Mucosa of stomach (tissue), 1 donor: ENCODE measurements around the gene CEP170B.
"Not testable (repeated sequence)": the region's sequence is repeated elsewhere in the genome, so short reads cannot be mapped to it uniquely, and the experiment has no call there.

Experiments used
- H3K27me3 ChIP-seq: one replicate; pipeline ENCODE4 v1.7.0; 2013; ENCODE audit warnings: mild to moderate bottlenecking, low read length; ENCODE audit not compliant: control insufficient read depth, insufficient read depth
- H3K36me3 ChIP-seq: one replicate; pipeline ENCODE4 v1.7.0; 2013; ENCODE audit warnings: low read length; ENCODE audit not compliant: control insufficient read depth, insufficient read depth
- H3K4me1 ChIP-seq: one replicate; pipeline ENCODE4 v1.7.0; 2013; ENCODE audit warnings: mild to moderate bottlenecking, low read length; ENCODE audit not compliant: control insufficient read depth, insufficient read depth
- H3K4me3 ChIP-seq: one replicate; pipeline ENCODE4 v1.7.0; 2013; ENCODE audit warnings: low read length
- H3K9ac ChIP-seq: one replicate; pipeline ENCODE4 v1.7.0; 2013; ENCODE audit warnings: mild to moderate bottlenecking, low read length, moderate library complexity
- H3K9me3 ChIP-seq: one replicate; pipeline ENCODE4 v1.7.0; 2013; ENCODE audit warnings: mild to moderate bottlenecking, low read length, moderate library complexity; ENCODE audit not compliant: control insufficient read depth
- donor health status: Pancreatic carcinoma.

The CEP170B gene

GRCh38 chr14:104885973-104886689 is 21.1 kb downstream of the CEP170B start:
- no peaks in the 10 kb centered on the region for H3K9me3 ChIP-seq
- no peak overlapping the region for H3K4me3 ChIP-seq
- peaks cover 6% of the 10 kb centered on the region for H3K4me1 ChIP-seq
- H3K36me3 ChIP-seq = no peaks in the 10 kb centered on the region
- no peaks in the 10 kb centered on the region for H3K27me3 ChIP-seq
- no peak overlapping the region for H3K9ac ChIP-seq

- no peaks in the 10 kb centered on the region for H3K27me3 ChIP-seq
- H3K4me3 ChIP-seq = no peak overlapping the region
- peaks cover 6% of the 10 kb centered on the region for H3K4me1 ChIP-seq
- H3K36me3 ChIP-seq = no peaks in the 10 kb centered on the region
- no peaks in the 10 kb centered on the region for H3K9me3 ChIP-seq
- H3K9ac ChIP-seq = no peak overlapping the region
Measured at GRCh38 chr14:104886690-104887622, 21.9 kb downstream of the CEP170B start.

- H3K4me1 ChIP-seq = peaks cover under 1% of the 10 kb centered on the region
- H3K9ac ChIP-seq = no peak overlapping the region
- no peak overlapping the region for H3K4me3 ChIP-seq
- H3K27me3 ChIP-seq = no peaks in the 10 kb centered on the region
- no peaks in the 10 kb centered on the region for H3K9me3 ChIP-seq
- no peaks in the 10 kb centered on the region for H3K36me3 ChIP-seq
Measured at GRCh38 chr14:104887623-104888488, 22.8 kb downstream of the CEP170B start.

- Histone ChIP-seq H3K27me3 (no peaks in the 10 kb centered on the region), H3K9ac (no peak overlapping the region), H3K9me3 (no peaks in the 10 kb centered on the region), H3K36me3 (no peaks in the 10 kb centered on the region), H3K4me1 (no peaks in the 10 kb centered on the region), H3K4me3 (no peak overlapping the region)
Measured at GRCh38 chr14:104888489-104889374, 23.7 kb downstream of the CEP170B start.

GRCh38 chr14:104889375-104889757 is 24.3 kb downstream of the CEP170B start:
- no peak overlapping the region for H3K9ac ChIP-seq
- no peaks in the 10 kb centered on the region for H3K36me3 ChIP-seq
- no peaks in the 10 kb centered on the region for H3K4me1 ChIP-seq
- H3K4me3 ChIP-seq = no peak overlapping the region
- no peaks in the 10 kb centered on the region for H3K9me3 ChIP-seq
- H3K27me3 ChIP-seq = no peaks in the 10 kb centered on the region

- not testable (repeated sequence) for H3K4me1 ChIP-seq, H3K4me3 ChIP-seq, H3K27me3 ChIP-seq, H3K9ac ChIP-seq, H3K9me3 ChIP-seq, H3K36me3 ChIP-seq
Measured at GRCh38 chr14:104890292-104890691, 25.2 kb downstream of the CEP170B start.

- Histone ChIP-seq H3K36me3 (no peaks in the 10 kb centered on the region), H3K4me3 (no peak overlapping the region), H3K9me3 (no peaks in the 10 kb centered on the region), H3K4me1 (peaks cover 15% of the 10 kb centered on the region), H3K9ac (no peak overlapping the region), H3K27me3 (no peaks in the 10 kb centered on the region)
Measured at GRCh38 chr14:104891121-104891551, 26.1 kb downstream of the CEP170B start.

GRCh38 chr14:104891664-104892530 is 26.8 kb downstream of the CEP170B start:
- Histone ChIP-seq H3K4me3 (no peak overlapping the region), H3K9me3 (no peaks in the 10 kb centered on the region), H3K27me3 (no peaks in the 10 kb centered on the region), H3K4me1 (peaks cover 22% of the 10 kb centered on the region), H3K36me3 (no peaks in the 10 kb centered on the region), H3K9ac (no peak overlapping the region)

- H3K36me3 ChIP-seq = no peaks in the 10 kb centered on the region
- H3K9me3 ChIP-seq = no peaks in the 10 kb centered on the region
- H3K4me3 ChIP-seq = no peak overlapping the region
- H3K4me1 ChIP-seq = peaks cover 23% of the 10 kb centered on the region
- H3K9ac ChIP-seq = no peak overlapping the region
- no peaks in the 10 kb centered on the region for H3K27me3 ChIP-seq
Measured at GRCh38 chr14:104892531-104893434, 27.7 kb downstream of the CEP170B start.
